ENCODE results near the gene TAGLN.
A peak's percentile ranks its signal among the peaks of the same experiment; 100 is the strongest.
"Not testable (repeated sequence)": the region's sequence is repeated elsewhere in the genome, so short reads cannot be mapped to it uniquely, and the experiment has no call there.

Gene TAGLN

GRCh38 chr11:117180661-117181585, 18.2 kb upstream of the TAGLN start:
- peak in 1 of 2 donors; percentile 30 for DNase-seq (ENCODE audit: low read depth in 1 of 2, low spot score in 1 of 2)

- no peak for DNase-seq (ENCODE audit: low read depth in 1 of 2, low spot score in 1 of 2)
Measured at GRCh38 chr11:117181586-117182550, 17.3 kb upstream of the TAGLN start.

GRCh38 chr11:117182551-117182935, 16.6 kb upstream of the TAGLN start:
- DNase-seq (ENCODE audit: low read depth in 1 of 2, low spot score in 1 of 2): no peak

- DNase-seq (ENCODE audit: low read depth in 1 of 2, low spot score in 1 of 2): not testable (repeated sequence)
Measured at GRCh38 chr11:117183178-117183577, 16.0 kb upstream of the TAGLN start.

- DNase-seq (ENCODE audit: low read depth in 1 of 2, low spot score in 1 of 2): no peak
Measured at GRCh38 chr11:117183724-117184349, 15.3 kb upstream of the TAGLN start.

GRCh38 chr11:117185736-117186430, 13.3 kb upstream of the TAGLN start:
- no peak for DNase-seq (ENCODE audit: low read depth in 1 of 2, low spot score in 1 of 2)

- no peak for DNase-seq (ENCODE audit: low read depth in 1 of 2, low spot score in 1 of 2)
Measured at GRCh38 chr11:117186431-117186761, 12.8 kb upstream of the TAGLN start.

- no peak for DNase-seq (ENCODE audit: low read depth in 1 of 2, low spot score in 1 of 2)
Measured at GRCh38 chr11:117187007-117187406, 12.2 kb upstream of the TAGLN start.

GRCh38 chr11:117187428-117187798, 11.8 kb upstream of the TAGLN start:
- no peak for DNase-seq (ENCODE audit: low read depth in 1 of 2, low spot score in 1 of 2)

GRCh38 chr11:117187799-117188481, 11.2 kb upstream of the TAGLN start:
- DNase-seq (ENCODE audit: low read depth in 1 of 2, low spot score in 1 of 2): no peak

GRCh38 chr11:117188620-117189081, 10.5 kb upstream of the TAGLN start:
- no peak for DNase-seq (ENCODE audit: low read depth in 1 of 2, low spot score in 1 of 2)

GRCh38 chr11:117189191-117189940, 9.8 kb upstream of the TAGLN start:
- DNase-seq (ENCODE audit: low read depth in 1 of 2, low spot score in 1 of 2): no peak

GRCh38 chr11:117189941-117190544, 9.1 kb upstream of the TAGLN start:
- no peak for DNase-seq (ENCODE audit: low read depth in 1 of 2, low spot score in 1 of 2)

GRCh38 chr11:117191680-117192400, 7.3 kb upstream of the TAGLN start:
- DNase-seq (ENCODE audit: low read depth in 1 of 2, low spot score in 1 of 2): no peak

GRCh38 chr11:117192401-117192875, 6.7 kb upstream of the TAGLN start:
- no peak for DNase-seq (ENCODE audit: low read depth in 1 of 2, low spot score in 1 of 2)

GRCh38 chr11:117193130-117194020, 5.8 kb upstream of the TAGLN start:
- DNase-seq (ENCODE audit: low read depth in 1 of 2, low spot score in 1 of 2): no peak

GRCh38 chr11:117194267-117194666, 4.9 kb upstream of the TAGLN start:
- no peak for DNase-seq (ENCODE audit: low read depth in 1 of 2, low spot score in 1 of 2)

Measured in activated CD4-positive, alpha-beta T cell treated with anti-CD3 and anti-CD28 coated beads, Interleukin-2, amount 50 U/mL, for 24 hours (primary cell).